Ascending aorta (tissue), 2 donors: ENCODE results near the gene ULBP1. TPM values are rescaled to one million over a fixed set of nuclear protein-coding genes. Genes with fewer than 3 reads are reported as not detected.
"Not testable (repeated sequence)": the region's sequence is repeated elsewhere in the genome, so short reads cannot be mapped to it uniquely, and the experiment has no call there.

Experiments
- DNase-seq, 2 donors: peaks; one replicate each; pipeline ENCODE4 v3.0.0-alpha.2; 2019; ENCODE audit warnings: low spot score in 2 of 2
- H3K27ac ChIP-seq, 2 donors: fragments of 200-600 bp; sonication (generic); one replicate each; pipeline ENCODE4 v1.5.1; 2016 to 2017; ENCODE audit warnings: mild to moderate bottlenecking in 1 of 2
- H3K27me3 ChIP-seq: fragments of 200-600 bp; sonication (generic); one replicate; pipeline ENCODE4 v1.5.1; 2017
- H3K36me3 ChIP-seq, 2 donors: fragments of 200-600 bp; sonication (generic); one replicate each; pipeline ENCODE4 v1.5.1; 2016
- H3K4me1 ChIP-seq, 2 donors: fragments of 200-600 bp; sonication (generic); one replicate each; pipeline ENCODE4 v1.5.1; 2016 to 2017; ENCODE audit warnings: mild to moderate bottlenecking in 1 of 2
- H3K4me3 ChIP-seq, 2 donors: fragments of 200-600 bp; sonication (generic); one replicate each; pipeline ENCODE4 v1.5.1; 2016 to 2017; ENCODE audit warnings: mild to moderate bottlenecking in 1 of 2
- H3K9me3 ChIP-seq, 2 donors: fragments of 200-600 bp; sonication (generic); one replicate each; pipeline ENCODE4 v1.5.1; 2016
- intact Hi-C: fragments of 100-400 bp; cut with DNase I; formaldehyde crosslinking; loops from one replicate; pipeline ENCODE4 v1.15.1; 2023
- total RNA-seq: library from RNA; depleted of rRNA; stranded (reverse); fragments of >200 nt; gene quantifications from one replicate; pipeline ENCODE4 v1.1.0, GENCODE V29; 2016
- TF ChIP-seq, protein P1 (sequence below), 3 experiments: fragments of 200-600 bp in 2 of 3; fragments of 450-650 bp in 1 of 3; sonication (generic) in 2 of 3; IDR thresholded peaks; one replicate each; pipeline ENCODE4 v1.5.1; 2016 to 2019; ENCODE audit warnings: antibody characterized with exemption in 3 of 3, mild to moderate bottlenecking in 1 of 3, moderate library complexity in 1 of 3

ULBP1 gene
- total RNA-seq, 1 donor from 2014 or later = 3.8 TPM

- H3K4me3 ChIP-seq = peak overlapping the region; percentile 51 to 57
- intact Hi-C loops = no loop called here
- H3K27ac ChIP-seq = no peak overlapping the region
- no peaks in the 10 kb centered on the region for H3K27me3 ChIP-seq
- H3K4me1 ChIP-seq = peaks cover 0 to 15% of the 10 kb centered on the region in 2 donors
- TF ChIP-seq, protein P1, sequence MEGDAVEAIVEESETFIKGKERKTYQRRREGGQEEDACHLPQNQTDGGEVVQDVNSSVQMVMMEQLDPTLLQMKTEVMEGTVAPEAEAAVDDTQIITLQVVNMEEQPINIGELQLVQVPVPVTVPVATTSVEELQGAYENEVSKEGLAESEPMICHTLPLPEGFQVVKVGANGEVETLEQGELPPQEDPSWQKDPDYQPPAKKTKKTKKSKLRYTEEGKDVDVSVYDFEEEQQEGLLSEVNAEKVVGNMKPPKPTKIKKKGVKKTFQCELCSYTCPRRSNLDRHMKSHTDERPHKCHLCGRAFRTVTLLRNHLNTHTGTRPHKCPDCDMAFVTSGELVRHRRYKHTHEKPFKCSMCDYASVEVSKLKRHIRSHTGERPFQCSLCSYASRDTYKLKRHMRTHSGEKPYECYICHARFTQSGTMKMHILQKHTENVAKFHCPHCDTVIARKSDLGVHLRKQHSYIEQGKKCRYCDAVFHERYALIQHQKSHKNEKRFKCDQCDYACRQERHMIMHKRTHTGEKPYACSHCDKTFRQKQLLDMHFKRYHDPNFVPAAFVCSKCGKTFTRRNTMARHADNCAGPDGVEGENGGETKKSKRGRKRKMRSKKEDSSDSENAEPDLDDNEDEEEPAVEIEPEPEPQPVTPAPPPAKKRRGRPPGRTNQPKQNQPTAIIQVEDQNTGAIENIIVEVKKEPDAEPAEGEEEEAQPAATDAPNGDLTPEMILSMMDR (IDR thresholded peaks at IDR 0.05) = no peak
- no peaks in the 10 kb centered on the region for H3K36me3 ChIP-seq
- H3K9me3 ChIP-seq = no peaks in the 10 kb centered on the region
- DNase-seq = no peak
Measured at GRCh38 chr6:149964308-149965193, 808 bp downstream of the ULBP1 start.

DNA sequence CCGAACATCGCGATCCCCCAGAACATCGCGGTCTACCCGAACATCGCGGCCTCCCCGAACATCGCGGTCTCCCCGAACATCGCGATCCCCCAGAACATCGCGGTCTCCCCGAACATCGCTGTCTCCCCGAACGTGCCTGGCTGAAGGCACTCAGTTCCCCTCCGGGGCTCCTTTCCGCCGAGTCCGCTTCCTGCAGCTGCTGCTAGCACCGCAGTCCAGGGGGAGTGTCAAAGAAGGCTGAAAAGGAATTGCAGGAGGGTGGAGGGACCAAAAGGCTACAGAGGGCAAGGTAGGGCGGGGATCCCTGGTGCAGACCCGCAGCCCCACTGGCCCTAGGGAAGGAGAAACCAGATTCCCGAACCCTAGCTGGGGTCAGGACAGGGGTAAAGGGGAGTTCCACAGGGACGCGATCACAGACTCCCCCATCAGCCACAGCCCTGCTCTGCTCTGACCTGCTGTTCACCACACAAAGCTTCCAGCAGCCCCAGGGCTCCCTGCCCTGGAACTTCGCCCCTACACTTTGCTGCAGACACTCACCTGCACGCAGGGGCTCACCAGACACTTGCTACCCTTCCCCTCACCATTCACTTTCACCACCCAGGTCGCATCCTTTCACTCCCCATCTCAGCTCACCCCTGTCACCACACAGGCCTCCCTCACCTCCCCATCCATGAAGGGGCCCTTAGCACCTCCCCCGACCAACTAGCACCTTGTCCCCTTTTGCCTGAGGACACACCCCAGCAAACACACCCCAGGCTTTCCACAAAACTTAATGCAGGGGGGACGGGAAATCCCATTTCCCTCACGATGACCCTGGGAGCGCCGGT lies 1.7 kb downstream of the ULBP1 start:
- no peaks in the 10 kb centered on the region for H3K9me3 ChIP-seq
- TF ChIP-seq, protein P1 (IDR thresholded peaks at IDR 0.05) = no peak
- peak overlapping the region; percentile 51 to 57 for H3K4me3 ChIP-seq
- intact Hi-C loops = no loop called here
- H3K36me3 ChIP-seq = no peaks in the 10 kb centered on the region
- H3K27me3 ChIP-seq = no peaks in the 10 kb centered on the region
- no peak for DNase-seq
- H3K27ac ChIP-seq = no peak overlapping the region
- peaks cover 0 to 15% of the 10 kb centered on the region in 2 donors for H3K4me1 ChIP-seq

- H3K9me3 ChIP-seq, intact Hi-C loops, H3K27ac ChIP-seq, H3K36me3 ChIP-seq, DNase-seq, H3K4me3 ChIP-seq, H3K27me3 ChIP-seq: not testable (repeated sequence)
- H3K4me1 ChIP-seq = peaks cover 0 to 15% of the 10 kb centered on the region in 2 donors
Measured at GRCh38 chr6:149966319-149966718, 2.6 kb downstream of the ULBP1 start.

GRCh38 chr6:149967591-149967990 lies 3.8 kb downstream of the ULBP1 start:
- no peaks in the 10 kb centered on the region for H3K9me3 ChIP-seq
- intact Hi-C loops = no loop called here
- DNase-seq = no peak
- TF ChIP-seq, protein P1 (IDR thresholded peaks at IDR 0.05) = no peak
- H3K4me1 ChIP-seq = peaks cover 0 to 15% of the 10 kb centered on the region in 2 donors
- no peaks in the 10 kb centered on the region for H3K27me3 ChIP-seq
- no peak overlapping the region for H3K27ac ChIP-seq
- no peaks in the 10 kb centered on the region for H3K36me3 ChIP-seq
- H3K4me3 ChIP-seq = no peak overlapping the region

DNA sequence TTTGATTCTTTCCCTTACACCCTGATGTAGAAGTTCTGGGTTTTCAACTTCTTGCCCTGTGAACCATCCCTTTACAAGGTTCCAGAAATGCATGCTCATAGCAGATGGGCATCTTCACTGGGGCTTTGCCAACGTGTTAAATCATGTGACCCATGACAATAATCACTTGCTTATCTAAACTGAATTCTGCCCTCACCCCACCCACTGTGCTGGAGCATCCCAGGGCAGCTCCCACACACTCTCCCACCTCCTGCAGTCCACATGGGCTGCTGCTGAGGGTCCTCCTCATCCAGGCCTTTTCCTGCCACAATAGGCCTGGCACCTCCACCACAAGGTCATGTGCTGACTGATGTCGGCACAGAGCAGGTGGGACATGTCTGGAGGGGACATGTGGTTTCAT lies 4.3 kb downstream of the ULBP1 start:
- H3K27me3 ChIP-seq, DNase-seq: not testable (repeated sequence)

GRCh38 chr6:149968909-149969308 lies 5.2 kb downstream of the ULBP1 start:
- H3K27me3 ChIP-seq, H3K36me3 ChIP-seq, H3K27ac ChIP-seq, DNase-seq, H3K4me3 ChIP-seq, intact Hi-C loops, H3K9me3 ChIP-seq: not testable (repeated sequence)
- peaks cover 0 to 14% of the 10 kb centered on the region in 2 donors for H3K4me1 ChIP-seq

More for the DNA sequence above, 4.3 kb downstream of the ULBP1 start:
- H3K4me3 ChIP-seq, H3K27ac ChIP-seq, H3K36me3 ChIP-seq, H3K9me3 ChIP-seq, intact Hi-C loops: not testable (repeated sequence)
- peaks cover 0 to 15% of the 10 kb centered on the region in 2 donors for H3K4me1 ChIP-seq

DNA sequence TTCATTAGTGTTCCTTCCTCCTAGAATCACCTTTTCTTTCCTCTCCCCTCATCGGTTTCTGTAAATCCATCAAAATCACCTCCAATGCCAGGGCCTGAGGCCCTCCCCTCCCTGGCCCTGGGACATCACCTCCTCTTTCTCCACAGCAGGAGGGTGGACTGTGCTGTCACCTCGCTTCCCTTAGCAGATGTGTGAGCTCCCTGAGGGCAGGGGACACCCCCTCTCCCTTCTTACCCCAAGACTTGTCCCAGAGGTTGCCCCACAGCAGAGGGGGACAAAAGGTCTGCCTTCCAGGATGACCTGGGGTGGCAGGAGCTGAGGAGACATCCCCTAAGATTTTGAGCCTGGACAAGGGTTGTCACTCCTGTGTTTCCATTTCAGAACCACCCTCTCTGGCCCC lies 5.9 kb downstream of the ULBP1 start:
- Histone ChIP-seq H3K9me3 (no peaks in the 10 kb centered on the region), H3K27ac (no peak overlapping the region), H3K27me3 (no peaks in the 10 kb centered on the region), H3K36me3 (no peaks in the 10 kb centered on the region), H3K4me3 (no peak overlapping the region), H3K4me1 (peaks cover 0 to 7% of the 10 kb centered on the region in 2 donors)
- TF ChIP-seq, protein P1 (IDR thresholded peaks at IDR 0.05) = no peak
- no peak for DNase-seq
- intact Hi-C loops = no loop called here

DNA sequence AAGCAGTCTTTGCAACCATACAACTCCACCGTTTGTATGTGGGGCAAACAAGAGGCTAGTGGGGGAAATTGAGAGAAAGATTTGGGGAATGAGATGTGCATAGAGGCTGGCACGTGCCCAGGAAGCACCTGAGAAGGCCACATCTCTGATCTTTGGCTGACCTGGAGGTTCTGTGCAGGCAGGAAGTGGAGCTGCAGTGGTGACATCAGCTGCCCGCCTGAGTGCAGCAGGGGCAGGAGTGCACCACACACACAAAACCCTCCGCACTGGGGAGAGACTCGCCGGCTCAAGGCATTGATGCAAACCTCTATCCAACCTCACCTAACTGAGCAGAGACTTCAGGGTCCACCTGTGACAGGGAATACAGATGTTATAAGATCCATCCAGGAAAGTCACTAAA lies 10.7 kb downstream of the ULBP1 start:
- H3K36me3 ChIP-seq, H3K27ac ChIP-seq, DNase-seq, H3K9me3 ChIP-seq, intact Hi-C loops, H3K4me1 ChIP-seq, H3K27me3 ChIP-seq, H3K4me3 ChIP-seq: not testable (repeated sequence)
